HepG2 (cell line): ENCODE measurements around the gene CNOT2. TPM values are rescaled to one million over a fixed set of nuclear protein-coding genes. Genes with fewer than 3 reads are reported as not detected.
A peak's percentile ranks its signal among the peaks of the same experiment; 100 is the strongest.

ENCODE experiments used
- ATAC-seq: fragments of 200-7000 bp; cut with Tn5 transposase; 3 replicates; pipeline ENCODE4 v1.9.1; 2020; ENCODE audit warnings: mild to moderate bottlenecking, moderate library complexity
- BruUV-seq: library from RNA; stranded (reverse); fragments of 400-500 nt; replicated peaks from 2 replicates; lab custom pipeline; 2021; lab: Mats Ljungman, UMichigan
- CTCF ChIA-PET: fragments of 300-600 bp; formaldehyde crosslinking; extraction: SDS; loops from one replicate; lab custom pipeline; 2021; ENCODE audit warnings: low total read pairs, inconsistent platforms, low intra/inter-chr PET ratio; lab: Yijun Ruan, JAX
- POLR2A ChIA-PET: fragments of 350-600 bp; sonication (Branson Sonifier 250); formaldehyde crosslinking; loops from one replicate; lab custom pipeline; 2020; ENCODE audit warnings: antibody characterized with exemption, inconsistent platforms; lab: Yijun Ruan, JAX
- DNase-seq: peaks from one replicate; pipeline ENCODE4 v3.0.0-alpha.2; 2015; ENCODE audit warnings: low spot score
- FAIRE-seq: peaks from 3 replicates; lab custom pipeline; 2011; peaks lifted over from hg19 to GRCh38; lab: Jason Lieb, UNC
- H2AFZ ChIP-seq: one replicate; pipeline ENCODE4 v1.6.1; 2011; ENCODE audit warnings: low read length, inconsistent platforms
- H3K27ac ChIP-seq: fragments of 300-600 bp; 3 replicates; pipeline ENCODE4 v1.8.0; 2011; ENCODE audit warnings: mixed run types, mild to moderate bottlenecking, mixed read lengths, low read length, inconsistent platforms; ENCODE audit not compliant: insufficient read depth; ENCODE audit errors: extremely low read length
- H3K27me3 ChIP-seq, 2 experiments: fragments of 200-600 bp in 1 of 2; 2 replicates in 1 of 2; 3 replicates in 1 of 2; pipeline versions ENCODE4 v1.6.0 to v1.8.0; 2011; ENCODE audit warnings: low read length in 2 of 2, mild to moderate bottlenecking in 2 of 2, moderate library complexity in 2 of 2, inconsistent platforms in 1 of 2; ENCODE audit not compliant: insufficient read depth in 2 of 2, control insufficient read depth in 1 of 2
- H3K36me3 ChIP-seq, 2 experiments: fragments of 200-600 bp in 1 of 2; replicated peaks in 1 of 2; 2 replicates in 1 of 2; 3 replicates in 1 of 2; pipeline versions ENCODE4 v1.5.1 to v1.8.0; 2011; ENCODE audit warnings: low read length in 2 of 2, inconsistent platforms in 1 of 2; ENCODE audit not compliant: insufficient read depth in 2 of 2, control insufficient read depth in 1 of 2
- H3K4me1 ChIP-seq: 2 replicates; pipeline ENCODE4 v1.5.1; 2012; ENCODE audit warnings: low read length, inconsistent platforms; ENCODE audit not compliant: insufficient read depth
- H3K4me2 ChIP-seq: 2 replicates; pipeline ENCODE4 v1.6.0; 2011; ENCODE audit warnings: low read depth, low read length, inconsistent platforms
- H3K4me3 ChIP-seq, 3 experiments: fragments of 200-600 bp in 1 of 3; sonication (generic), shearing (Covaris generic) in 1 of 3; replicated peaks in 1 of 3; 2 replicates each; pipeline ENCODE4 v1.5.1; 2011 to 2016; ENCODE audit warnings: low read length in 3 of 3, inconsistent platforms in 2 of 3, low read depth in 2 of 3, mild to moderate bottlenecking in 2 of 3, control low read depth in 1 of 3, mixed read lengths in 1 of 3; ENCODE audit not compliant: insufficient read depth in 1 of 3
- H3K79me2 ChIP-seq: one replicate; pipeline ENCODE4 v1.6.1; 2011; ENCODE audit warnings: low read length, inconsistent platforms; ENCODE audit not compliant: insufficient read depth
- H3K9ac ChIP-seq: 2 replicates; pipeline ENCODE4 v1.6.0; 2011; ENCODE audit warnings: mild to moderate bottlenecking, low read depth, low read length, inconsistent platforms; ENCODE audit not compliant: insufficient read depth
- H3K9me3 ChIP-seq: 2 replicates; pipeline ENCODE4 v1.5.1; 2012; ENCODE audit warnings: mild to moderate bottlenecking, low read length
- H4K20me1 ChIP-seq: 2 replicates; pipeline ENCODE4 v1.6.0; 2011; ENCODE audit warnings: inconsistent platforms, mild to moderate bottlenecking, low read length, moderate library complexity; ENCODE audit not compliant: insufficient read depth
- ARNT2 ChIP-seq: sonication (generic); formaldehyde crosslinking; IDR thresholded peaks from 2 replicates; pipeline ENCODE4 v1.8.0; 2022; ENCODE audit warnings: mild to moderate bottlenecking, low read depth, missing genetic modification reagents, moderate library complexity
- ATF3 ChIP-seq: sonication (generic); formaldehyde crosslinking; IDR thresholded peaks from 2 replicates; pipeline ENCODE4 v1.4.0; 2020; ENCODE audit warnings: missing genetic modification reagents
- HNRNPK ChIP-seq: fragments of 200-400 bp; formaldehyde crosslinking; IDR thresholded peaks from 2 replicates; pipeline ENCODE4 v1.6.1; 2018; ENCODE audit warnings: low read length, low read depth, moderate library complexity, mild to moderate bottlenecking; ENCODE audit not compliant: poor library complexity, severe bottlenecking
- MAFF ChIP-seq: IDR thresholded peaks from 2 replicates; pipeline ENCODE4 v1.6.1; 2011; ENCODE audit warnings: low read depth, low read length, improper control_type of control experiment
- MAFK ChIP-seq, 2 experiments: IDR thresholded peaks in 1 of 2; conservative IDR thresholded peaks in 1 of 2; 2 replicates each; pipeline ENCODE4 v1.6.1; 2011; ENCODE audit warnings: improper control_type of control experiment in 2 of 2, low read length in 2 of 2
- PRPF4 ChIP-seq: fragments of 200-400 bp; formaldehyde crosslinking; IDR thresholded peaks from 2 replicates; pipeline ENCODE4 v1.6.1; 2016; ENCODE audit warnings: low read length, low read depth; ENCODE audit not compliant: poor library complexity, severe bottlenecking
- TBX3 ChIP-seq: fragments of 450-650 bp; IDR thresholded peaks from 2 replicates; pipeline ENCODE4 v1.6.1; 2017; ENCODE audit warnings: antibody characterized with exemption, mild to moderate bottlenecking, inconsistent platforms, borderline replicate concordance
- WGBS: methylation state at CpG from one replicate; pipeline ENCODE4 v1.1.6; 2017; ENCODE audit warnings: low lambda C conversion rate; 5-methylcytosine and 5-hydroxymethylcytosine counted together
- in situ Hi-C: cut with HindIII; loops from 2 replicates; pipeline ENCODE4 v1.10.0; 2017; ENCODE audit warnings: low pct_unique_long_range_greater_than_20kb; ENCODE audit not compliant: extremely low pct_ligation_motif_present
- intact Hi-C: fragments of 100-400 bp; cut with micrococcal nuclease; formaldehyde crosslinking; loops from one replicate; pipeline ENCODE4 v1.10.0; 2022; ENCODE audit not compliant: unreplicated experiment
- polyA plus RNA-seq, 8 experiments: library from polyadenylated mRNA; depleted of rRNA in 3 of 8; stranded (reverse) in 7 of 8; unstranded in 1 of 8; fragments of >200 nt; fragmentation: Illumina TruSeq in 4 of 8; extraction: Trizol in 4 of 8; gene quantifications; 2 replicates each; pipeline versions ENCODE4 v1.2.1 to v1.2.3, GENCODE V29; 2011 to 2016; ENCODE audit warnings: low read depth in 4 of 8, missing spikeins in 1 of 8, mixed read lengths in 1 of 8; ENCODE audit not compliant: insufficient read depth in 1 of 8
- total RNA-seq, 5 experiments: library from RNA; depleted of rRNA; stranded (reverse); fragments of >200 nt; fragmentation: Illumina TruSeq; extraction: Trizol; gene quantifications; 2 replicates each; pipeline ENCODE4 v1.2.3, GENCODE V29; 2016; ENCODE audit warnings: low read depth in 1 of 5
- TF ChIP-seq, protein P1 (sequence below): sonication (generic); formaldehyde crosslinking; IDR thresholded peaks from 2 replicates; pipeline ENCODE4 v1.4.0; 2020; ENCODE audit warnings: low read depth, mild to moderate bottlenecking, missing genetic modification reagents

Gene CNOT2
- total and polyA plus RNA-seq, 2 of the 13 experiments (the other 11 are each of a cell fraction or from before 2014, with no cell fraction given): 54.5 to 76.6 TPM

DNA sequence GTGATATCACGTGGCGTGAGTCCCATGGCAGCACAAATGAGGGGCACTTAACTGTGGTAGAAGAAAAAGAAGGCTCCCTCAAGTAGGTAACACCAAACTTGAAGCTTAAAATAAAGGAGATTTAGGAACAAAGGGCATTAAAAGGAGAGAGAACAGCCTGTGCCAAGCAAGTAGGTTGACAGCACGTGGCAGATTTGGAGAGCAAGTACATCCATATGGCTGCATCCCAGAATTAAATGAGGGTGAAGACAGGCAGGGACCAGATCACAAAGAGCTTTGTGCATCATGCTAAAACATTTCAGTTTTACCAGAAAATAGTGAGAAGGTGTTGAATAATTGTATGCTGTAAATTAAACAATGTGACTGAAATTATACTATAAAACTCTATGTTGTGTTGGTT lies 155.6 kb downstream of the CNOT2 start:
- Histone ChIP-seq H3K4me1 (peaks cover 5% of the 10 kb centered on the region; the same call in 1 of the 2 replicates), H4K20me1 (no peaks in the 10 kb centered on the region), H3K9ac (no peak overlapping the region), H3K27me3 (no peaks in the 10 kb centered on the region), H3K4me3 (no peak overlapping the region), H2AFZ (no peak overlapping the region), H3K9me3 (no peaks in the 10 kb centered on the region), H3K79me2 (no peaks in the 10 kb centered on the region), H3K36me3 (no peaks in the 10 kb centered on the region), H3K4me2 (no peak overlapping the region)
- ChIA-PET POLR2A (no interaction called here), CTCF (no interaction called here)
- BruUV-seq: no TSS peak
- intact Hi-C loops (no loop called here), in situ Hi-C loops (no loop called here)
- no peak for DNase-seq
- WGBS: 64% methylated on average over 3 of the region's 3 CpGs
- ATAC-seq: no peak
- TF ChIP-seq HNRNPK: no peak
- TF ChIP-seq, all 625 proteins: peak for 0
- FAIRE-seq: no peak
- no peak overlapping the region for H3K27ac ChIP-seq

- FAIRE-seq: no peak
- CTCF ChIA-PET: no interaction called here
- intact Hi-C loops: no loop called here
- no peak for ATAC-seq
- H3K4me3 ChIP-seq: no peak overlapping the region
- no peak for TF ChIP-seq PRPF4
- TF ChIP-seq TBX3: no peak
- TF ChIP-seq MAFK (conservative IDR thresholded peaks at IDR 0.05 in 1 of 2, IDR thresholded peaks at IDR 0.05 in 1 of 2; ENCODE audit: low read length in 2 of 2): peak; percentile 45 to 57
- TF ChIP-seq ARNT2 (CRISPR knock-in tag): no peak
- TF ChIP-seq MAFF: peak; percentile 66; the same call in 1 of the 2 replicates
- no peak for TF ChIP-seq ATF3
- TF ChIP-seq, protein P1, sequence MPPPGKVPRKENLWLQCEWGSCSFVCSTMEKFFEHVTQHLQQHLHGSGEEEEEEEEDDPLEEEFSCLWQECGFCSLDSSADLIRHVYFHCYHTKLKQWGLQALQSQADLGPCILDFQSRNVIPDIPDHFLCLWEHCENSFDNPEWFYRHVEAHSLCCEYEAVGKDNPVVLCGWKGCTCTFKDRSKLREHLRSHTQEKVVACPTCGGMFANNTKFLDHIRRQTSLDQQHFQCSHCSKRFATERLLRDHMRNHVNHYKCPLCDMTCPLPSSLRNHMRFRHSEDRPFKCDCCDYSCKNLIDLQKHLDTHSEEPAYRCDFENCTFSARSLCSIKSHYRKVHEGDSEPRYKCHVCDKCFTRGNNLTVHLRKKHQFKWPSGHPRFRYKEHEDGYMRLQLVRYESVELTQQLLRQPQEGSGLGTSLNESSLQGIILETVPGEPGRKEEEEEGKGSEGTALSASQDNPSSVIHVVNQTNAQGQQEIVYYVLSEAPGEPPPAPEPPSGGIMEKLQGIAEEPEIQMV: no peak
- TF ChIP-seq, all 625 proteins: peak for 2
- Histone ChIP-seq H3K9me3 (no peaks in the 10 kb centered on the region), H3K27ac (no peak overlapping the region), H3K36me3 (no peaks in the 10 kb centered on the region), H3K4me1 (peaks cover 5% of the 10 kb centered on the region; the same call in 1 of the 2 replicates), H3K9ac (no peak overlapping the region), H2AFZ (no peak overlapping the region), H3K4me2 (no peak overlapping the region), H3K27me3 (no peaks in the 10 kb centered on the region), H4K20me1 (no peaks in the 10 kb centered on the region), H3K79me2 (no peaks in the 10 kb centered on the region)
- POLR2A ChIA-PET: no interaction called here
- in situ Hi-C loops: no loop called here
- DNase-seq: no peak
- BruUV-seq: no TSS peak
- WGBS: 50% methylated on average over 6 of the region's 6 CpGs
Measured at GRCh38 chr12:70399311-70399710, 156.1 kb downstream of the CNOT2 start.
